HG02970 (cell line): ENCODE results near the gene CABLES2.

Source experiments
- ATAC-seq: cut with Tn5 transposase; IDR thresholded peaks from one replicate; pipeline ENCODE4 v1.9.1; 2021; ENCODE audit warnings: mild to moderate bottlenecking, moderate library complexity, moderate number of reproducible peaks; ENCODE audit not compliant: unreplicated experiment, low FRiP score

The CABLES2 gene

GRCh38 chr20:62406635-62407176 is 379 bp downstream of the CABLES2 start:
- peak; percentile 18 for ATAC-seq

GRCh38 chr20:62405981-62406513 is 1.0 kb downstream of the CABLES2 start:
- ATAC-seq, result no peak

DNA sequence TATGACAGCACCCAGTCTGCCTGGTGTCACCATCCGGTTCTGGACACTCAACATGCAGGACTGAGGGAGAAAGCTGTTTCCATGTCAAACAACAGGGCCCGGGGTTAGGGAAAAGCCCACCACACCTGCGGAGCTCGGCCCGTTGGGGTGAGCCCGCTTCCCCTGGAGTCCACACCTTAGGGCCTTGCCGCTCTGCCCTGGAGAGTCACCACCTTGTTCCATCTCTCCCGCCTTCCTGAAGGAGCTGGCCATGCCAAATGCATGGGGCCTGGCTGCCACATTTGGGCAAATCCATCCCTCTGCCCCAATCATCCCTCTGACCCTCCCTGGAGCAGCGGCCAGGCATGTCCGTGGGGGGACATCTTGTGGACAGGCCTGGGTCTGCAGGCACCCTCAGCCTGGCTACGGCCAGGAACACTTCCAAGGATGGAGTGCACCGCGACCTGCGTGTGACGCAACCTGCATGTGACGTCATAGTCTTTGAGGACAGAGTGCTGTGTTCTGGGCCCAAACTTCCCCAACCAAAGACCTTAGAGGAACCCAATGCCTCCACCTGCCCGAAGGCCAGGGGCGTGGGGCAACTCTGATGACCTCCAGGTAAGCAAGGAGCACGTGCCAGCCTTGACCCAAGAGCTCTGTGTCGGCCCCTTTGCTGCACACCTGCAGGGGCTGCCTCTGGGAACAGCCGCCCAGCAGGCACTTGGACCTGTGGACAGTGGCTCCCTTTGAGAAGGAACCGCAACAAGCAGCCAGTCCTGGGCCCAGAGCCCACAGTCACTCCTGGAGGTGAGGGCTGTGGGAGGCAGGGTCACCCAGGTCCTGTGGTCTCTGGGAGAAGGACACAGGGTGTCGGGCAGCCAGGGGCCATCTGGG is 1.7 kb downstream of the CABLES2 start:
- ATAC-seq, result no peak

DNA sequence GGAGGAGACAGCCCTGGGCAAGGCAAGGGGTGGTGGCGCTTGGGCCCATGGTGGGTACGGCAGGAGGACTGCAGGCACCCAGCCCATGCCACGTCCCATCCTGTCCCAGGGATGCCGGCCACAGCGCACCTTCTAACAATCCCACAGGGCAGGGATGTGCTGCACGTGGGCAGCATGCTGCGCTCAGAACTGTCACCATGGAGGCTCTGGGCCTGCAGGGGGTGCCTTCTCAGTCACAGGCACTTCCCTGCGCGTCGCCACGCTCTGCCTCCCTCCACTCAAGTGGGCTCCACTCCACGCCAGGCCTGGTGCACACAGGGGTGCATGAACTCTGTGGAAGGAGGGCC is 2.4 kb downstream of the CABLES2 start:
- no peak for ATAC-seq

DNA sequence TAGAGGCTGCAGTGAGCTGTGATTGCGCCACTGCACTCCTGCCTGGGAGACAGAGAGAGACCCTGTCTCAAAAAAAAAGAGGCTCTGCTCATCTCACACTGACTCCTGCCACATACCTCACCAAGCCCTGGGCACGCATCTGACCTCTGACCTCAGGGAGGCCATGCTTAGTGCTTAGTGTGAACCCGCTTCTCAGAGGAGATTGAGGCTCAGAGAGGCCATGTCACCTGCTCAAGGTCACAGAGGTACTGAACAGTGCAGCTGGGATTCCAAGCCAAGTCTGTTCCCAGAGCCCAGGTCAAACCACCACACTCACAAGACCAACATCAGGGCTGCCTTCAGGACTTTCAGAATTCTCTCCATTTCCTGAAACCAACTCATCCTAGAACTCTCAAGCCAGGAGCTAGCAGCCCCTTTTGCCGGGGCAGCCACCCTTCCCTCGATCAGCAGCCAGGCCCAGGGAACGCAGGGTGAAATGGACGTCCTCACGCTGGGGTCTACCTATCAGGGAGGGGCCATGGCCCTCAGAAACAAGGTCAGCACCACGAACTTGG is 2.9 kb downstream of the CABLES2 start:
- no peak for ATAC-seq

GRCh38 chr20:62403331-62403730 is 3.8 kb downstream of the CABLES2 start:
- ATAC-seq, result no peak

- ATAC-seq, result no peak
Observed at GRCh38 chr20:62402456-62403150, 4.5 kb downstream of the CABLES2 start.

GRCh38 chr20:62401331-62401779 is 5.7 kb downstream of the CABLES2 start:
- no peak for ATAC-seq

GRCh38 chr20:62400541-62400940 is 6.5 kb downstream of the CABLES2 start:
- ATAC-seq, result no peak

GRCh38 chr20:62400021-62400420 is 7.1 kb downstream of the CABLES2 start:
- no peak for ATAC-seq

GRCh38 chr20:62398120-62398821 is 8.8 kb downstream of the CABLES2 start:
- no peak for ATAC-seq

DNA sequence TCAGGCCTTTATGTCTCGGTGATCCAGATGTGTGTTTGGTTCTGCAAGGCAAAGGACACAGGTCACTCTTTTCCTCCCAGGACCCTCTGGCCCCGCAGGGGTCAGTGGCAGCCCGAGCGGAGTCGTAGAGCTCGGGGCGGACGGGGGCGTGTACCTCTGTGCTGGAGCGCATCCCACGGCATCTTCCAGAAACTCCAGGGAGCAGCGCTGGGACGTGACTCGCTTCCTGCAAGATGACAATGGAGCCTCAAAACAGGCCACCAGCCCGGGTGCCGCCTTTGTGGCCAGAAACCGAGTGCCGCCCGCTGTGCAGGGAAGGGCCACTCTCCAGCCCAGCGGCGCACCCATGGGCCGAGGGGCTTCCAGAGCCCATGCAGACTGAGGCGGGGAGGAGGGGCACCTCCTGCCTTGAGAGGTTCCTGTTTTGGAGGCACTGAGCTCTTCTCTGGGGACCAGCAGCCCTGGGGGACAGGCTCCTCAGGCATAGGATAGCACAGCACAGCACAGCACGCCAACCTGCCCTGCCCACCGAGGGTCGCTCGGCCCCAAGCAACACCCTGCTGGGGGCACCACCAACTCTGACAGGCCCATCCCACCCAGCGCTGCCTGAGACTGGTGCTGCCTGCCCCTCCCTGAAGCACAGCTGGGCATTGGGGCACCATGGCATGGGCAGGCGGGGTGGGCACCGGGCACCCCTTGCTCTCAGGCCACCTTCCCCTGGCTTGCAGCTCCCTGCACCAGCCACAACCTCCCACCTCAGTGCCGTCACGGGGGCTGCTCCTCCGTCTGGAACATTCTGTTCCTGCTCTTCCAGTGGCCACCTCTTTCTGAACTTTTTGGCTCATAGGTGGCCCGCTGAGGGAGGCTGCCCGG is 10.5 kb downstream of the CABLES2 start:
- ATAC-seq, result no peak

DNA sequence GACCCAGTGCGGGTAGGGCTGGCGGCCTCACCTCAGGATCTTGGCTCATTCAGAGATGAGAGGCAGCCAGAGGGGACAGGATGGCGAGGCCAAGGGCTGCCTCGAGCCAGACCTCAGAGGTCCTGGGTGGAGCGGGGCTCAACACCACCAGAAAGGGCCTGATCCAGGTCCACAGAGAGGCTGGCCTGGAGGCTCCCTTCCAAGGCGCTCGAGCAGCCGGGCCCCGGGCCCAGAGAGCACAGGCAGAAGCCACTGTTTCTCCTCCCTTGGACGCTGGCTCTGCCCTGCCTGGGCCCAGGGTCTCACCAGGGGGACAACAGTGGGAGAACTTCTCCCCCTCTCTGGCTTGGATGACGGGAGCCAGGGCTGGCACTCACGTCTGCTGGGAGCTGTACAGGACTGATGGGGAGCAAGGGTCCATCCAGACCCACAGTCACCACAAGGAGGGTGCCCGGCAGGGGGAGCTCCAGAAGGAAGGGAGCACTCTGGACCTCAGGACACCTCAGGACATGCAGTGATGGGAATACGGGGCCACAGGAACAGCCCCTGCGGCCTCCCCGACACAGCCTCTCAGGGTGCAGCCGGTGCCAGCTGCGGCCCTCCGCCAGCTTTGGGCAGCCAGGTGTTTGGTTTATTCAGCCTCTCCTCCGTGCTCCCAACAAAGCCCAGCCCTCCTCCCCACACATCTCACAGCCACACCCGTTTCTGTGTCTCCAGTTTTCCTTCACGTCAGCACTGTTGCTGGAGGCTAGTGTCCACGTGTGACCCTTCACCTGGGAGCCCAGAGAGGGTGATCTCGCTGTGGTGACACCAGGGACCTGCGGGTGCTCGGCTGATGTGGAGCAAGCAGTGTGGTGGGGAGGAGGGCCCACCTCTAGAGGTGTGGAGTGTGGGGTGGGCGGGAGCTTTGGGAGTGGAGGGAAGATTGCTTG is 11.5 kb downstream of the CABLES2 start:
- ATAC-seq, result no peak

- ATAC-seq, result no peak
Observed at GRCh38 chr20:62394248-62395245, 12.5 kb downstream of the CABLES2 start.

- ATAC-seq, result no peak
Observed at GRCh38 chr20:62393830-62394229, 13.3 kb downstream of the CABLES2 start.

GRCh38 chr20:62393335-62393665 is 13.8 kb downstream of the CABLES2 start:
- no peak for ATAC-seq

- no peak for ATAC-seq
Observed at GRCh38 chr20:62392621-62393334, 14.3 kb downstream of the CABLES2 start.
